ENCODE results near the gene BCL10. TPM values are rescaled to one million over a fixed set of nuclear protein-coding genes. Genes with fewer than 3 reads are reported as not detected.
"Not testable (repeated sequence)": the region's sequence is repeated elsewhere in the genome, so short reads cannot be mapped to it uniquely, and the experiment has no call there.

The BCL10 gene
- total RNA-seq, 1 donor from 2014 or later, result 25.5 TPM

- H3K4me1 Mint-ChIP-seq, result peaks cover 38% of the 10 kb centered on the region
- peak overlapping the region; percentile 20 for H3K27ac Mint-ChIP-seq
- intact Hi-C loops (cut with micrococcal nuclease), result no loop called here
- DNase-seq, result no peak
- peaks cover 43% of the 10 kb centered on the region for H3K36me3 Mint-ChIP-seq (ENCODE audit: low read depth)
- no peak overlapping the region for H3K4me3 Mint-ChIP-seq
- H3K9me3 Mint-ChIP-seq, result no peaks in the 10 kb centered on the region
- H3K27me3 Mint-ChIP-seq, result no peaks in the 10 kb centered on the region
Observed at GRCh38 chr1:85273397-85273796, 3.0 kb downstream of the BCL10 start.

- no peaks in the 10 kb centered on the region for H3K27me3 Mint-ChIP-seq
- peaks cover 22% of the 10 kb centered on the region for H3K4me1 Mint-ChIP-seq
- intact Hi-C loops (cut with micrococcal nuclease), result no loop called here
- H3K9me3 Mint-ChIP-seq, result no peaks in the 10 kb centered on the region
- DNase-seq, result no peak
- H3K27ac Mint-ChIP-seq, result no peak overlapping the region
- H3K4me3 Mint-ChIP-seq, result no peak overlapping the region
- H3K36me3 Mint-ChIP-seq (ENCODE audit: low read depth), result peaks cover 45% of the 10 kb centered on the region
Observed at GRCh38 chr1:85268801-85269585, 7.4 kb downstream of the BCL10 start.

DNA sequence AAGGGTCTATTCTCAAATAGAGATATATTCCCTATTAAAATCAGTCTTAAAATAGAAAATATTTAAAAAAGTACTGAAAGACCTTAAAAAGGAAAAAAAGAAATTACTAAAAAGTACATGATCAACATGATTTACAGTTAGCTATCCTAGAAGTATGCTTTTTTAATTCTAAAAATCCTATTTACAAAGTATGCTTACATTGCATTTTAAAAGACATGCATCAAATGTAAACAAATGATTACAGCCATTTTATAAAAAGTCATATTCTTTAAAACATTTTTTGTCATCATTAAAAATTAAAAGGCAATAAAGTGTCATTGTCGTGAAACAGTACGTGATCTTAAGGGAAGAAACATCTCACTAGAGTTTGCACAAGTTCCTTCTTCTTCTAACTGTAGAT is 9.1 kb downstream of the BCL10 start:
- Mint-ChIP-seq H3K36me3 (ENCODE audit: low read depth) (peaks cover 40% of the 10 kb centered on the region), H3K4me1 (peaks cover 10% of the 10 kb centered on the region)

GRCh38 chr1:85264150-85264549 is 12.3 kb downstream of the BCL10 start:
- intact Hi-C loops (cut with micrococcal nuclease), result no loop called here
- no peak overlapping the region for H3K27ac Mint-ChIP-seq
- DNase-seq, result no peak
- no peaks in the 10 kb centered on the region for H3K9me3 Mint-ChIP-seq
- H3K4me1 Mint-ChIP-seq, result peaks cover 10% of the 10 kb centered on the region
- no peaks in the 10 kb centered on the region for H3K27me3 Mint-ChIP-seq
- H3K36me3 Mint-ChIP-seq (ENCODE audit: low read depth), result peaks cover 28% of the 10 kb centered on the region
- no peak overlapping the region for H3K4me3 Mint-ChIP-seq

More for the DNA sequence above, 9.1 kb downstream of the BCL10 start:
- intact Hi-C loops (cut with micrococcal nuclease), result no loop called here
- Mint-ChIP-seq H3K27me3 (no peaks in the 10 kb centered on the region), H3K4me3 (no peak overlapping the region), H3K27ac (no peak overlapping the region), H3K9me3 (no peaks in the 10 kb centered on the region)
- DNase-seq, result no peak

DNA sequence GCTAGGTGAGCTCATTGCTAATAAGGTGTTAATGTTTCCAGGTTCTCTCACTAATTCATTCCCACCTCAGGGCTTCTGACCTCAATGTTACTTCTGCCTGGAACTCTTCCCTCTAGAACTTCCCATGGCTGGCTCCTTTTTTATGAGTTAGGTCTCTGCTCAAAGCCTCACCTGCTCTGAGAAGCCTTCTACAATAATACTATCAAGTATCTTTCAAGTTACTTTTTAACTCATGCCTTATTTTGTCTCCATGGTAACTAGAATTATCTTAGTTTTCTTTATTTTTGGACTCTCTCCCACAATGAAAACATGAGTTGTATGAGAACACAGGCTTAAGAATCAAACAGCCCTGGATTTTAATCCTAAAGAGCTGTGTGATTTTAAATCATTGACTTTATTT is 13.4 kb downstream of the BCL10 start:
- peaks cover 15% of the 10 kb centered on the region for H3K4me1 Mint-ChIP-seq
- intact Hi-C loops (cut with micrococcal nuclease), result no loop called here
- no peaks in the 10 kb centered on the region for H3K9me3 Mint-ChIP-seq
- H3K27ac Mint-ChIP-seq, result no peak overlapping the region
- no peak overlapping the region for H3K4me3 Mint-ChIP-seq
- no peaks in the 10 kb centered on the region for H3K27me3 Mint-ChIP-seq
- DNase-seq, result no peak
- H3K36me3 Mint-ChIP-seq (ENCODE audit: low read depth), result peaks cover 31% of the 10 kb centered on the region

DNA sequence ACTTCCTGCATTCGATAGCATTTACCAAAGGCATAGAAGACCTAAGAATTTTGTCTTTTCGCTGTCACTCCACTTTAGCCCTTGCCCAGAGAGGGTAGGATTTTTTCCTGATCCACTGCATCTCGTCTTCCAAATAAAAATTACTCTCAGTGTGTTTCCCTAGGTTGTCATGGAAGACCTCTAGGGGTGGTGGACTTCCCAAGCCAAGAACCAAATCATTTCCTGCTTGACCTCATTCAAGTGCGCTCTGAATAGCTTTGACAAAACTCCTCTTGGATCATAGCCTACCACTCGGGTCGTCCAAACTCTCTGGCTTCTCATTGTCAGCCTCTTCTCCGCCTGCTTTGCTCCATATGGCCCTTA is 16.5 kb downstream of the BCL10 start:
- DNase-seq, result no peak
- Mint-ChIP-seq H3K36me3 (ENCODE audit: low read depth) (peaks cover 39% of the 10 kb centered on the region), H3K9me3 (no peaks in the 10 kb centered on the region), H3K27ac (peak overlapping the region; percentile 57), H3K27me3 (no peaks in the 10 kb centered on the region), H3K4me3 (peak overlapping the region; percentile 96), H3K4me1 (peaks cover 25% of the 10 kb centered on the region)
- intact Hi-C loops (cut with micrococcal nuclease), result loop anchor here (1.0 to 5.0 kb wide), 8 partner anchors 16 to 316 kb away; partner anchors contain the start of genes BCL10, MCOLN2, MCOLN3 and SYDE2

DNA sequence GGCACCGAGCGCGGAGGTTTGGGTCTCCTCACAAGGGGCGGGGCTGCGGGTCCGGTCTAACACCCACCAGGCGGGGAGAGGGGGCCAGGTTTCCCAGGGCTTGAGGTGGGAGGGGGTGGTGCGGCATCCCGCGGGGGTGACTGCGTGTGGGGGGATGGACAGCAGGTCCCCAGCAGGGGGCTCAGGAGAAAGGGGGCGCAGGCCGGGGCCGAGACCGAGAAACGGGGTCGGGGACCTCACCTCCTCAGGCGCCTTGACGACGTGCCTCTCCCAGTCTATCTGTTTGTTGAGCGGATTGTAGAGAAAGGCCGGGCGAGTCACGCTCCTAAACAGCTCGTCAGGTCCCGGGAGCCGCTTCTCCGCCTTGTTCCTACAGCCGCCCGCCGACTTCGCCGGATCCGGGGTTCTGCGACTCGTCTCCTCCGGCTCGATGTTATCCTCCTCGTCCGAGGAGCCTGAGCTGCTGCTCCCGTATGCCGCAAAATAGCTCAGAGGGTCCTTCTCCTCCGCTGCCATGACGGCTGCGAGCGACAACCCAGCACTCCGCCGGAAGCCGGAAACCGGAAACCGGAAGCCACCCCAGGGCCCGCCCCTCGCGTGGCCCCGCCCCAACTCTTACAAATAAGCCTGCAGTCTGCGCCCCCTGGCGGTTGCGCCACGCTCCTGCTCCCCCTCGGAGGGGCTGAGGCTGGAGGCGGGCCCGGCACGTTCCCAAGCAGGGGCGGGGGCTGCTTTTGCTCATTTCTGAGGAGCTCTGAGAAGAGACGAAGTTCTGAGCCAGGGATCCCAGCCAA is 17.1 kb downstream of the BCL10 start, which contains the start of gene C1orf52:
TSS of gene C1orf52 (minus strand) at position 545 of the 794 bp plus-strand sequence. CDS start at position 516, 29 bp downstream.
- Mint-ChIP-seq H3K27me3 (no peaks in the 10 kb centered on the region), H3K9me3 (no peaks in the 10 kb centered on the region), H3K4me1 (peaks cover 24% of the 10 kb centered on the region), H3K27ac (peak within 1 kb of the TSS; percentile 93), H3K4me3 (peak within 1 kb of the TSS; percentile 96), H3K36me3 (ENCODE audit: low read depth) (peaks cover 38% of the 10 kb centered on the region)
- intact Hi-C loops (cut with micrococcal nuclease), result loop anchor here (1.0 to 5.0 kb wide), 8 partner anchors 17 to 315 kb away; partner anchors contain the start of genes BCL10, MCOLN2, MCOLN3 and SYDE2
- peak; percentile 99 for DNase-seq

- intact Hi-C loops (cut with micrococcal nuclease), result loop anchor here (1.0 to 5.0 kb wide), 8 partner anchors 18 to 314 kb away; partner anchors contain the start of genes BCL10, MCOLN2, MCOLN3 and SYDE2
- peak overlapping the region; percentile 86 for H3K27ac Mint-ChIP-seq
- H3K4me3 Mint-ChIP-seq, result peak overlapping the region; percentile 96
- H3K36me3 Mint-ChIP-seq (ENCODE audit: low read depth), result peaks cover 36% of the 10 kb centered on the region
- no peaks in the 10 kb centered on the region for H3K9me3 Mint-ChIP-seq
- H3K27me3 Mint-ChIP-seq, result no peaks in the 10 kb centered on the region
- no peak for DNase-seq
- H3K4me1 Mint-ChIP-seq, result peaks cover 25% of the 10 kb centered on the region
Observed at GRCh38 chr1:85258536-85259117, 17.8 kb downstream of the BCL10 start.

DNA sequence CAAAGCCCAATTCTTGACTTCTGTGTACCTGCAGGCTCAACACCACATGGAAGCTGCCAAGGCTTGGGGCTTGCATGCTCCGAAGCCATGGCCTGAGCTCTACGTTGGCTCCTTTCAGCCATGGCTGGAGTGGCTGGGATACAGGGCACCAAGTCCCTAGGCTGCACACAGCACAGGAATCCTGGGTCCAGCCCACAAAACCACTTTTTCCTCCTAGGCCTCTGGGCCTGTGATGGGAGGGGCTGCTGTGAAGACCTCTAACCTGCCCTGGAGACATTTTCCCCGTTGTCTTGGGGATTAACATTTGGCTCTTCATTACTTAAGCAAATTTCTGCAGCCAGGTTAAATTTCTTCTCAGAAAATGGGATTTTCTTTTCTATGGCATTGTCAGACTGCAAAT is 27.4 kb downstream of the BCL10 start:
- H3K27ac Mint-ChIP-seq; DNase-seq; H3K4me1 Mint-ChIP-seq; H3K9me3 Mint-ChIP-seq; intact Hi-C loops (cut with micrococcal nuclease); H3K4me3 Mint-ChIP-seq; H3K27me3 Mint-ChIP-seq: not testable (repeated sequence)
- H3K36me3 Mint-ChIP-seq (ENCODE audit: low read depth), result peaks cover 20% of the 10 kb centered on the region

DNA sequence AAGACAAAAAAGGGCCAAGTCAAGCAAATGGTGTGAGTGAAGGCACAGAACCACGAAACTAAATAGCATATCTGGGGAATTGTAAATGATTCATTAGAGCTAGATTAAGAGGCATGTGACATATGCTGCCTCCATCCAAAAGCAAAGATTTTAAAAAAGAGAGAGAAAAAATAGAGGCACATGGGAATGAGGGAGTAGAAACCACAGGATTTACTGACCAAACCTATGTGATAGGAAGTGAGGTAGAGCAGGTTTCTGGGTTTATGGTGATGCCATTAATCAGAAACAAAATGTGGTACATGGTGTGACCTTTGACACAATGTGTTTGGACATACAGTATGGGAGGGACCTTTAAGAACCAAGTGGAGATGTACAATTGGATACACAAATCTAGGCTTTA is 30.5 kb downstream of the BCL10 start:
- Mint-ChIP-seq H3K4me3 (no peak overlapping the region), H3K27ac (no peak overlapping the region), H3K4me1 (peaks cover 9% of the 10 kb centered on the region), H3K36me3 (ENCODE audit: low read depth) (peaks cover 10% of the 10 kb centered on the region), H3K27me3 (no peaks in the 10 kb centered on the region), H3K9me3 (peaks cover 4% of the 10 kb centered on the region)
- DNase-seq, result no peak
- intact Hi-C loops (cut with micrococcal nuclease), result no loop called here

DNA sequence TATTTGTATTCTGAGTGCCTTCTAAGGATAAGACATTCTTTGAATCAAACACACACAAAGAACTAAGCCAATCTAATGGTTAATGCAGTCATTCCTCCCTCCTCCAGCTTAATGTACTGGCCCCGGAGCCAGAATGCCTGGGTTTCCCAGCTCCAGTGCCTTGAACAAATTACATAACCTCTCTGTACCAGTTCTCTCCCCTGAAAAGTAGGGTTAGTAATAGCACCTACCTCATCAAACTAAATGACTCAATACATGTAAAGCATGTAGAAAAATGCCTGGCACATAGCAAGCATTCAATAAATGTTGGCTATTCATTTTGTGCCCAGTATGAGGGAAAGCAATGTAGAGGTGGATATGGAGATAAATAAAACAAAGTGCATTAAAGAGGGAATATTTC is 31.0 kb downstream of the BCL10 start:
- H3K27me3 Mint-ChIP-seq, result no peaks in the 10 kb centered on the region
- H3K4me3 Mint-ChIP-seq, result no peak overlapping the region
- H3K36me3 Mint-ChIP-seq (ENCODE audit: low read depth), result peaks cover 7% of the 10 kb centered on the region
- peaks cover 13% of the 10 kb centered on the region for H3K4me1 Mint-ChIP-seq
- intact Hi-C loops (cut with micrococcal nuclease), result no loop called here
- no peak for DNase-seq
- H3K9me3 Mint-ChIP-seq, result peaks cover 4% of the 10 kb centered on the region
- no peak overlapping the region for H3K27ac Mint-ChIP-seq

DNA sequence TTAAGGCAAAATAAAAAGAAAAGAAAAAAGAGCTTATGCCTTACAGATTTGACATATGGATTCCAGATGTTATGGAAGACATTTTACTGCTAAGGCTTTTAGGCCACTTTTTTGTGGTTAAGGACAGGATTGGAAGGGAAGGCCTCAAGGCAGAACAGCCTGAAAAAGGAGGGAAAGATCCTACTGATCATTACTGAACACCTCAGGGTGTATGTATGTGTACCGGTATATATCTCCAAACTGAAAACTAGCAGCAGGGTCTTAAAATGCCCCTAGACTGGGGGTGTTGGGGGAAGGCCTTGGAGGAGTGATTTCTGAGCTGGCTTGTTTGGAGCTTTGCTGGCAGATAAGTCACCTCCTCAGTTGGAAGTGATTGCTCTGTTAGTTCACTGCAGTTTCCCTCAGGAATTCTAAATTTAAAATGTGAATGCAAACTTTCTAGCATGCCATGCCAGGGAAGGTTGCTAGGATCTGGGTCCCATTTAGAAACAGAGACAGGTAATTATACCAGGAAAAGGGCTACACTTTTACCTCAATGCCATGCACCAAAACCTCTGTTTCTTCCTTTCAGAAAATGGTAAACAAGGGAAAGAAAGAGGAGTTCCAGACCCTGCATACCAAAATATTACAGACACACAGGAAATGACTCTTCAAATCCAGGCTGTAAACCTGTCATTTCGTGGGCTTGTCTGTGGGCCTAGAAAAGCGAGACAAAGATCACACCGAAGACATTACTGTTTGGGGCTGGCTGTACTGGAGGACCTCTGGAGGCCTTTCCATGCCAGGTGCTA is 32.0 kb downstream of the BCL10 start:
- DNase-seq, result no peak
- Mint-ChIP-seq H3K4me1 (peaks cover 15% of the 10 kb centered on the region), H3K9me3 (peaks cover 4% of the 10 kb centered on the region), H3K36me3 (ENCODE audit: low read depth) (no peaks in the 10 kb centered on the region), H3K27me3 (no peaks in the 10 kb centered on the region), H3K4me3 (no peak overlapping the region), H3K27ac (no peak overlapping the region)
- intact Hi-C loops (cut with micrococcal nuclease), result no loop called here

DNA sequence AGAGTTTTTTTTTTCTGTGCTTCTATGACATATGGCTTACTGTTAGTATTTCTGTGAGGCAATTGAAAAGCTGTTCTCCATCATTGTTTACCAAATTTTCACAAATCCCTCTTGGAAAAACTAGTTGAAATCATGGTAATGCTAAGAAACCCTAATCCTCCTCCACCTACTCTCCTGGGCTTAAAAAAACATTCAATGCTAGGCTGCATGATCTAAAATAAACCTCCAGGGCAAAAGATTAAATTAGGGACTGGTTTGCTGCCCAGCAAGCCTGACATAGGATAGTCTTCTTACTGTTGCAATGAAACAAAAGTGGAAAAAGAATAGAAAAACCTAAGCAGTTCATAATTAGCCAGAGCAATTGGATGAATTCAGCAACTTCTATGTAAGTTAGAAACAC is 33.1 kb downstream of the BCL10 start:
- no peaks in the 10 kb centered on the region for H3K27me3 Mint-ChIP-seq
- intact Hi-C loops (cut with micrococcal nuclease), result no loop called here
- no peaks in the 10 kb centered on the region for H3K36me3 Mint-ChIP-seq (ENCODE audit: low read depth)
- peaks cover 4% of the 10 kb centered on the region for H3K9me3 Mint-ChIP-seq
- peaks cover 15% of the 10 kb centered on the region for H3K4me1 Mint-ChIP-seq
- H3K27ac Mint-ChIP-seq, result no peak overlapping the region
- DNase-seq, result no peak
- H3K4me3 Mint-ChIP-seq, result no peak overlapping the region
